Upper lobe of right lung (tissue), 1 donor: ENCODE measurements around the gene JAKMIP2. TPM values are rescaled to one million over a fixed set of nuclear protein-coding genes. Genes with fewer than 3 reads are reported as not detected.
"Not testable (repeated sequence)": the region's sequence is repeated elsewhere in the genome, so short reads cannot be mapped to it uniquely, and the experiment has no call there.

Source experiments
- ATAC-seq: fragments of 200-7000 bp; cut with Tn5 transposase; one replicate; pipeline ENCODE4 v1.9.1; 2020; ENCODE audit warnings: mild to moderate bottlenecking, moderate library complexity
- DNase-seq: peaks from one replicate; pipeline ENCODE4 v3.0.0-alpha.2; 2020
- H3K27ac ChIP-seq: fragments of 200-600 bp; one replicate; pipeline ENCODE4 v1.8.0; 2022
- H3K27me3 ChIP-seq: fragments of 200-600 bp; one replicate; pipeline ENCODE4 v1.8.0; 2022; ENCODE audit warnings: mild to moderate bottlenecking
- H3K36me3 ChIP-seq: fragments of 200-600 bp; one replicate; pipeline ENCODE4 v1.8.0; 2022
- H3K4me1 ChIP-seq: fragments of 200-600 bp; one replicate; pipeline ENCODE4 v1.8.0; 2022
- H3K4me3 ChIP-seq: fragments of 200-600 bp; one replicate; pipeline ENCODE4 v1.8.0; 2022; ENCODE audit warnings: mild to moderate bottlenecking
- H3K9me3 ChIP-seq: fragments of 200-600 bp; one replicate; pipeline ENCODE4 v1.8.0; 2022
- intact Hi-C: fragments of 100-400 bp; cut with DNase I; formaldehyde crosslinking; loops from one replicate; pipeline ENCODE4 v1.11.0; 2022
- total RNA-seq: library from RNA; stranded (reverse); fragmentation: NEBNext Ultra II Directional; extraction: Animal tissue kit (Norgen Biotek cat#: 25700); gene quantifications from one replicate; pipeline ENCODE4 v1.2.1, GENCODE V29; 2021
- TF ChIP-seq, protein P1 (sequence below): fragments of 200-600 bp; IDR thresholded peaks from one replicate; pipeline ENCODE4 v1.8.0; 2022; ENCODE audit warnings: antibody characterized with exemption
- donor health status: DM: no; HTN: yes; CAD: no; lungs with severe emphysema.

The JAKMIP2 gene
- total RNA-seq, 1 donor from 2014 or later, result 7.5 TPM

DNA sequence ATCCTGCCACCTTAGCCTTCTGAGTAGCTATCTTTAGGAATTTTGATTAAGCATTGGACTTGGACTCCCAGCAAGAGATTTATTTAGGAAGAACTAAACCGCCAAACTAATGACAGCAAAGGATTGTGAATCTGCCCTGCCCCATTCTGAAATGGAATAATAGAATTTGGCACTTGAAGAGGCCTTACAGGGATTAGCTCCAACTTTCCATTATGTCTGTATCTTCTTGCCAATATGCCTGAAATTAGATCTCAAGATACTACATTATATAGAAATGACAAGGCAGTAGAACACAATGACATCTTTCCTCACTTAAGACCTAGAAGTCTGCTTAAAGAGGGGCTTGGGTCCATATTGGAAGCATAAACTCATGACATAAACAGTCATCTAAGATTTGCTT, 195.7 kb downstream of the JAKMIP2 start:
- Histone ChIP-seq H3K27me3 (no peaks in the 10 kb centered on the region), H3K36me3 (no peaks in the 10 kb centered on the region), H3K4me3 (no peak overlapping the region), H3K27ac (no peak overlapping the region), H3K4me1 (no peaks in the 10 kb centered on the region), H3K9me3 (no peaks in the 10 kb centered on the region)
- ATAC-seq (no peak), DNase-seq (no peak)
- intact Hi-C loops, result no loop called here
- TF ChIP-seq, protein P1, sequence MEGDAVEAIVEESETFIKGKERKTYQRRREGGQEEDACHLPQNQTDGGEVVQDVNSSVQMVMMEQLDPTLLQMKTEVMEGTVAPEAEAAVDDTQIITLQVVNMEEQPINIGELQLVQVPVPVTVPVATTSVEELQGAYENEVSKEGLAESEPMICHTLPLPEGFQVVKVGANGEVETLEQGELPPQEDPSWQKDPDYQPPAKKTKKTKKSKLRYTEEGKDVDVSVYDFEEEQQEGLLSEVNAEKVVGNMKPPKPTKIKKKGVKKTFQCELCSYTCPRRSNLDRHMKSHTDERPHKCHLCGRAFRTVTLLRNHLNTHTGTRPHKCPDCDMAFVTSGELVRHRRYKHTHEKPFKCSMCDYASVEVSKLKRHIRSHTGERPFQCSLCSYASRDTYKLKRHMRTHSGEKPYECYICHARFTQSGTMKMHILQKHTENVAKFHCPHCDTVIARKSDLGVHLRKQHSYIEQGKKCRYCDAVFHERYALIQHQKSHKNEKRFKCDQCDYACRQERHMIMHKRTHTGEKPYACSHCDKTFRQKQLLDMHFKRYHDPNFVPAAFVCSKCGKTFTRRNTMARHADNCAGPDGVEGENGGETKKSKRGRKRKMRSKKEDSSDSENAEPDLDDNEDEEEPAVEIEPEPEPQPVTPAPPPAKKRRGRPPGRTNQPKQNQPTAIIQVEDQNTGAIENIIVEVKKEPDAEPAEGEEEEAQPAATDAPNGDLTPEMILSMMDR, result no peak

DNA sequence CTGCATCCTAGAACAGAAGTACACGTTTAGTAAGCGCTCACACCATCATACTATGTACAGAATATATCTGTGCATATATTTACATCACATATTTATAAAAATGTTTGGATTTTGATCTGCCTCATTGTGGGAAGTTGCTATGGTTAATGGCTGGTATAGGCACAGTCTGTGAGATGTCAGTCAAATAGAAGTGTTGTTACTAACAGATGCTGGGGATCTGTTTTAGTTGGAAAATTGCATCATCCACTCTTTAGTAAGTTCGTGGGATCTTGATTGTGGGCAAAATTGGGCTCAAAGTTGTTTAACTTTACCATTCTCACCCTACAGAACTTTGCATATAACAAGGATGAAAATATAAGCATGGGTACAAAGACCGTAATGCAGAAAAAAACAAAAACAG, 196.3 kb downstream of the JAKMIP2 start:
- no peak overlapping the region for H3K27ac ChIP-seq
- ATAC-seq (no peak), DNase-seq (no peak)
- H3K36me3 ChIP-seq, result no peaks in the 10 kb centered on the region
- no peaks in the 10 kb centered on the region for H3K9me3 ChIP-seq
- intact Hi-C loops, result no loop called here
- H3K4me1 ChIP-seq, result no peaks in the 10 kb centered on the region
- H3K4me3 ChIP-seq, result no peak overlapping the region
- TF ChIP-seq, protein P1, result no peak
- no peaks in the 10 kb centered on the region for H3K27me3 ChIP-seq

DNA sequence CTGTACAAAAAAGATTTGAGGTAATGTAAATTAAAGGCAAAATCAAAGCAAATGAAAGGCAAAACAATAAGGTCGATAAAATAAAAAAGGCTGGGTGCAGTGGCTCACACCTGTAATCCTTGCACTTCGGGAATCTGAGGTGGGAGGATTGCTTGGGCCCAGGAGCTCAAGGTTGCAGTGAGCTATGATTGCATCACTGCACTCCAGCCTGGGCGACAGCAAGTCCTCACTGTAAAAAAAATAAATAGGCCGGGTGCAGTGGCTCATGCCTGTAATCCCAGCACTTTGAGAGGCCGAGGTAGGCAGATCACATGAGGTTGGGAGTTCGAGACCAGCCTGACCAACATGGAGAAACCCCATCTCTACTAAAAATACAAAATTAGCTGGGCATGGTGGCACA, 200.3 kb downstream of the JAKMIP2 start:
- H3K27me3 ChIP-seq, H3K36me3 ChIP-seq, H3K4me1 ChIP-seq, intact Hi-C loops, H3K9me3 ChIP-seq, ATAC-seq, H3K4me3 ChIP-seq, DNase-seq, H3K27ac ChIP-seq: not testable (repeated sequence)

- H3K4me1 ChIP-seq, H3K36me3 ChIP-seq, DNase-seq, ATAC-seq, H3K9me3 ChIP-seq, H3K27me3 ChIP-seq, intact Hi-C loops, H3K4me3 ChIP-seq, H3K27ac ChIP-seq: not testable (repeated sequence)
These were observed 202.1 kb downstream of the JAKMIP2 start for GRCh38 chr5:147580418-147580817.

- no peaks in the 10 kb centered on the region for H3K27me3 ChIP-seq
- intact Hi-C loops, result loop anchor here (10.0 kb wide), 1 partner anchor 354 kb away; no protein-coding TSS in a partner anchor
- no peaks in the 10 kb centered on the region for H3K36me3 ChIP-seq
- no peaks in the 10 kb centered on the region for H3K9me3 ChIP-seq
- no peak overlapping the region for H3K27ac ChIP-seq
- H3K4me3 ChIP-seq, result no peak overlapping the region
- ATAC-seq, result peak; percentile 54
- H3K4me1 ChIP-seq, result no peaks in the 10 kb centered on the region
- TF ChIP-seq, protein P1, result peak; percentile 58
- no peak for DNase-seq
These were observed 204.1 kb downstream of the JAKMIP2 start for GRCh38 chr5:147578228-147579024.

GRCh38 chr5:147576646-147577535, 205.6 kb downstream of the JAKMIP2 start:
- DNase-seq, result peak; percentile 73
- Histone ChIP-seq H3K27me3 (no peaks in the 10 kb centered on the region), H3K9me3 (no peaks in the 10 kb centered on the region), H3K27ac (no peak overlapping the region), H3K4me3 (no peak overlapping the region), H3K36me3 (no peaks in the 10 kb centered on the region), H3K4me1 (no peaks in the 10 kb centered on the region)
- peak; percentile 89 for ATAC-seq
- TF ChIP-seq, protein P1, result peak; percentile 90
- intact Hi-C loops, result loop anchor here (10.0 kb wide), 1 partner anchor 352 kb away; no protein-coding TSS in a partner anchor
